Central memory CD4-positive, alpha-beta T cell (primary cell): ENCODE results near the gene KCNAB3.

Experiments used
- DNase-seq: peaks from one replicate; pipeline ENCODE4 v3.0.0; 2022

Gene KCNAB3

GRCh38 chr17:7897090-7897489 lies 32.6 kb downstream of the KCNAB3 start:
- DNase-seq, result no peak

DNA sequence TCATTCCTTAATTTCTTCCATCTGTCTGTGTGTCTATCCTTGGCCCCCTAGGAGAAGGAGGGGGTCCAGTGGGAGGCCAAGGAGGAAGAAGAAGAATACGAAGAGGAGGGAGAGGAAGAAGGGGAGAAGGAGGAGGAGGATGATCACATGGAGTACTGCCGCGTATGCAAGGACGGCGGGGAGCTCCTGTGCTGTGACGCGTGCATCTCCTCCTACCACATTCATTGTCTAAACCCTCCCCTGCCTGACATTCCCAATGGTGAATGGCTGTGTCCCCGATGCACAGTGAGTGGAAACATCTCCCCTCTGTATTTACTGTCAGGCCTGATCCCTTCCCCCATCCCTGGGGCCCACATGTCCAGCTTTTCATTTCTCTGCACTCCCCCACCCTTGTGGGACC lies 34.8 kb downstream of the KCNAB3 start:
- no peak for DNase-seq

GRCh38 chr17:7894226-7894625 lies 35.4 kb downstream of the KCNAB3 start:
- no peak for DNase-seq

- no peak for DNase-seq
Measured at GRCh38 chr17:7893187-7893880, 36.3 kb downstream of the KCNAB3 start.

DNA sequence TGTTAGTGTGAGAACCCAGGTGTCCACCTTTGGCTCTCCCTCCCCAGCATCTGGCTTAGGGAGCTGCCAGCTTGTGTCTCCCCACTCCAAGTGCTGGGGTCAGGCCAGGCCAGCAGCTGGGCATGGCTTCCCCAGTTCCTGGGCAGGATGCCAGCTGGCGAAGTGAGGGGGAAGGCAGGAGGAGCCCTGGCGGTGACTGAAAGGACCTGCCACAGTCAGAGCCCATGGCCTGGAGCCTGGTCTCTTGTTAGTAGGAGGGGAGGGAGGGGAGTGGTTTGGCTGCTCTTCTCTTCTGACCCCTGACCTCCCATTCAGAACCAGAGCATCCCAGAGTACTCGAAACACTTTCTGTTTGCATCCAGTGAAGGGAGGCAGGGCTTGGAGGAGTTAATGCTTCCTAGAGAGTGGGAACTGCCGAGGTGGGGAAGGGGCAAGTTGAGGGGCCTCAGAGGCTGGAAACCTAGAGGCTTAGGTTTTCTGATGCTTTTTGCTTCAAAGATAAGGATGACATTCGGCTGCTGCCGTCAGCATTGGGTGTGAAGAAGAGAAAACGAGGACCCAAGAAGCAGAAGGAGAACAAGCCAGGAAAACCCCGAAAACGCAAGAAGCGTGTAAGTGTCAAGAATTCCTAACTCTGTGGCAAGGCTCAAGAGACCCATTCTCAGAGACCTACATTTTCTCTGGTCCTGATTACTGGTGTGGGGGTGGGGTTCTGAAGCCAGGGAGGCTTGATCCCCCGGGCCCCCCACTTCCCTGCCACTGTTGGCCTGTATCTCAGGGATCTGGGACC lies 40.3 kb downstream of the KCNAB3 start:
- DNase-seq, result peak; percentile 3

DNA sequence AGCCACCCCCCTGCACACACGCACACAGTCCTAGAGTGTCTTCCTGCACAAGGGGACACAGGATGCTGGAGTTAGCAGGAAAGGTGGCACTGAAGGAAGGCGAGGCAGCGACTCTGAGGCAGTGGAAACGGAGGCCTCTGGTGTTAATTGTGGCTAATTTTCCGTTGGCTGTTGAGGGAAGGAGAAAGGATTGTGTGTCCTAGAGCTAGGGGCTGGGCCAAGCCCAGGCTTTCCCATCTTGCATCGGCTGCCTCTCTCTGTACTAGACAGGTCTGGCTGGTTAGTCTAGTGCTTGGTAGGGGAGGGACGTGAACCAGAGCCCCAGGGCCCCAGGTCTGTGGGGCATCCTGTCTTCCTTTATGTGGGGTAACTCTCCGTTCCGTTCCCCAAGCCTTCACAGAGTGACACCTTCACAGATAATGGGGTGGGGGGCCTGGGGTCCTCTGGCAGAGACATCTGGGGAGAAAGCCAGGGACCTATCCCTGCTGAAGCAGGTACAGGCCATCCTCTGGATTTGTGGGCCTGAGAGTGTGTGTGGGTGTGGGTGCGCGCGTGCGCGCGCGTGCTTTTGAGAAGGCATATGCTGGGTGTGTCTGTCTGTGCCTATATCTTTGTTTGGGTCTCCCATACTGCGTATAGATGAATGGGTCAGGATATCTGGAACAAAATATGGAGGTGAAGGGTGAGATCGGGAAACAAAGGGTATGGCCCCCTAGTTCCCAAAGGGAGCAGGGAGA lies 41.3 kb downstream of the KCNAB3 start, which contains the start of gene CHD3:
Gene CHD3 (plus strand): TSS at position 606 of the 737 bp plus-strand sequence. CDS start 212 bp downstream, outside the sequence.
- DNase-seq, result peak; percentile 50

GRCh38 chr17:7887482-7888183 lies 42.0 kb downstream of the KCNAB3 start:
- DNase-seq, result peak; percentile 91

DNA sequence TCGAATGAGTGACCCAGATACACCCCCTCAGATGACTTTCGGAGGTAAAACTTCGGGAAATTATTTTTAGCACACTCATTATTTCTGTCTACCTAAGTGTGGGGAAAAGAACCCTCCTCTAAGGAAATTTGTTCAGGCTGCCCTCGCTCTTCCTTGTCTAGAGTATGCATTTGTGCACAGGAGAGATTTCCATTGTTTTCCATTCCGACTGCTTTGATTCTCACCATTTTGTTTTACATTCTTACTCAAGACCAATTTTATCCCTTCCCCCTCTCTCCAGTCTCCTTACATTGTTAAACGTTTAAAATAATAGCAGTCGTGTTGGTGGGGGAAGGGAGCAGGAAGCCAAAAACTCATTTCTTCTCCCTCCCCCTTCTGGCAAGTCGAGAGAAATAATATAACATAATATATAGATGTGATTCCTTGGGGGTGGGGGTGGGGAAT lies 42.6 kb downstream of the KCNAB3 start:
- no peak for DNase-seq

- peak; percentile 71 for DNase-seq
Measured at GRCh38 chr17:7886227-7887037, 43.2 kb downstream of the KCNAB3 start.

GRCh38 chr17:7885367-7886226 lies 44.1 kb downstream of the KCNAB3 start:
- peak; percentile 38 for DNase-seq

DNA sequence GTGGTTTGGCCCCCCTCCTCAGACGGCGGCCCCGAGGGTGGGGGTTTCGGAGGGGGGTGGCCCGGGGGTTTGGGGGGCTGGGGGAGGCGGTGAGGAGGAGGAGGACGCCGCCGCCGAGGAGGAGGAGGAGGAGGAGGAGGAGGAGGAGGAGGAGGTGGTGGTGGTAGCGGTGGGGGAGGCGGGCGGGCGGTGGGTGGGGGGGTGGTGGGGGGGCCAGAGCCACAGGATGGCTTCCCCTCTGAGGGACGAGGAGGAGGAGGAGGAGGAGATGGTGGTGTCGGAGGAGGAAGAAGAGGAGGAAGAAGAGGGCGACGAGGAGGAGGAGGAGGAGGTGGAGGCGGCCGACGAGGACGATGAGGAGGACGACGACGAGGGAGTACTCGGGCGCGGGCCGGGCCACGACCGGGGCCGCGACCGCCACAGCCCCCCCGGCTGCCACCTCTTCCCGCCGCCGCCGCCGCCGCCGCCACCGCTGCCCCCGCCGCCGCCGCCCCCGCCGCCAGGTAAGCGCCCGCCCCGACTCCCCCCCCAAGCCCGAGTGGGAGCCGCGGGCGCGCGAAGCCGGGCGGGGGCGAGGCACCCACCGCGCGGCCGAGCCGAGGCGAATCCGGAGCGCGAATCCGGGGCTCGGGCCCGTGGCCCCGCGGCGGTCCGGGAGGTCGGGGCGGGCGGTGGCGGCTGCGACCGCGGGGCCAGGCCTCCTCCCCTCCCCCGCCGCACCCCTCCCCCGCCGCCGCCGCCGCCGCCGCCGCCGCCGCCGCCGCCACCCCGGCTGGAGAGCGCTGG lies 44.9 kb downstream of the KCNAB3 start:
- DNase-seq, result peak; percentile 31

- peak; percentile 42 for DNase-seq
Measured at GRCh38 chr17:7883781-7884386, 45.8 kb downstream of the KCNAB3 start.

DNA sequence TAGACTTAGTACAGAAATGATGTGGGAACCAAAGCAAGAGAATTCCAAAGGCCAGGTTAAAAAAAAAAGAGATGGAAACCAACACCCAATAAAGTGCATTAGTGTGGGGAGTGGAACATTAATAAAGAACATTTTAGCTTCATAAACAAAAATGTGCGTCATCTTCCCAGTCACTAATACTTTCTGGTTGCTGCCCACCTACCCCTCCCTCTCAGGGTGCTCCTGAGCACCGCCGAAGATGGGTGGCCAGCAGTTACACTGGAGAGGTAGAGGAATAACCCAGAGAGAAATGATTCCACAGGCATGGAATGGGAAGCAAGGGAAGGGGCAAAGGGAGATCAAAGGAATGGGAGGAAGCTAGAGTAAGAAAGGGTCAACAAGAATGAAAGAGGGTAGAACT lies 47.0 kb downstream of the KCNAB3 start:
- DNase-seq, result no peak

DNA sequence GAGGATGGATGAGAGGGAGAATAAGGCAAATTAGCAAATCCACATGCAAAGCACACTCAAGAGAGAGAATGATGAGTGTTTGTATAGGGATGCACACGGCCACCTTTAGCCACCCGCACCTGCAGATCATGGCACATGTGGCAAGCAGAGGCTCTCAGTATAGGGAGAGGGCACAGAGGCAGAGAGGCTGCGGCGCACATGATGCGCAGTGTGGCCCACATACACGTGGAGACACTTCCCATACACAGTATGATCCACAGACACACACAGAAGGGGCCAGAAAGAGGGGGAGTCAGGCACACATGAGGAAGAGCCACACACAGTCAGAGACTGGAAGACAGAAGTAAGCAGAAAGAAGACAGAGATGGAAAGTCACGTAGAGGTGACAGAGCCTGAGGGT lies 47.6 kb downstream of the KCNAB3 start:
- DNase-seq, result no peak

DNA sequence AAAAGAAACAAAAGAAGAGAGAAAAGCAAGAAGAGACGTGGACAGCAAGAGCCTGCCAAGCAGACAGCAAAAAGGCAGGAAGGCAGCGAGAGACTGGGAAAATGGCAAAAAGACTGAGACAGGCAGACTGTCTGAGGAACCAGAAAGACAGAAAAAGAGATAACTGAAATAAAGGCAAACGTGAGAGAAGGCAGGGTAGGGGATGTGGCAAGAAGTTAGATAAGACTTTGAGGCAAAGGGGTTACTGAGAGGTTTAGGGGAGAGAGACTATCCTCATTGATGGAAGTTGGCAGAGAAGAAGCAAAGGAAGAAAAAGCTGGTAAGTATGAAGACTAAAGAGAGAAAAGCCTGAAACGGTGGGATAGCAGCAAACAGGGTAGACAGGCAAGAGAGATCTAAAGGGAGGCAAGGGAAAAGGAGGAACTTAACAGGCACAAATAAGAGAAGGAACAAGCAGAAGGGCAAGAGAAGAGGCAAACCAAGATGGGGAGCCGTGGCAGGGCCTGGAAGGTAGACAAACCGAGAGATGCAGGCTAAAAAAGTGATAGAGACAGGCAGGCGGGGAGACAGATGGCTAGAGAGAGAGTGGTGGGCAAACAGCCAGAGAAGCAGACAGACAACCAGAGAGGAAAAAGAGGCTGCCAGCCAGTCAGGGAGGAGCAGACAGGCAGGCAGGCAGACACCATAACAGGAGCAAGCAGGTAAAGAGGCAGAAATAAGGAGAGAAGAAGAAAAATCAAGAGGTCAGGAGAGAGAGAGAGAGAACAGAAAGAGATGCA lies 48.2 kb downstream of the KCNAB3 start:
- no peak for DNase-seq

DNA sequence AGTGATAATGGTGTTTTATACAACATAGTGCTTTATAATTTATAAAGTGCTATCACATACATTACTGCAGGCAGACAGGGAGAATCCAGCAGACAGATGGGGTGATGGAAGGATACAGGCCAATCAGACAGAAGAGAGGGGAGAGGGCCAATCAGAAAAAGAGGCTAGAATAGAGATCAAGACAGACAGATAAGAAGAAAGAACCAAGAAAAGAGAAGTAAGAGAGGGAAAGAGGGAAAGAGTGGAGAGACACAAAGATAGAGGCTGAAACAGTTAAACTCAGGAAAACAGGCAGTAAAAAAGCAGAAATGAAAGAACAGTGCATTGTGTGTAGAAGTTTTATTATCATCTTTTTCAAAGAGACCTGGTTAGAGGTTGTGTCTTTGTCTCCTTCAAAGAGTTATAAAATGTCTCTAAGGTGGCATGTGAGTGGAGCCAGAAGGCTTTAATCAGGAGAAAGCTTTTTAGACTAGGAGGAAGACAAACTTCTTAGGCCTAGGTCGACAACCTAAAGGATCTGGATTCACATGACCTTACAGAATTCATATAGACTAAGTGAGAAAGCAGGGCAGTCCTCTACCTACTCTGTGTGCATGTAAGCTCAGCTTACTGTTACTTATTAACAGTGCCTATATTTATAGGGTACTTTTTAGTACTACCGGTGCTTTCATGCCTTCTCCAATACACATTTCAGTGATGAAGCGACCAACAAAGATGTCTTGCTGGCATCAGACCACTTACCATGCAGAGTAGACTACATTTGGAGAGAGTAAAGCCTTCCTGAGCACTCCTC lies 49.4 kb downstream of the KCNAB3 start:
- no peak for DNase-seq

GRCh38 chr17:7878234-7878633 lies 51.4 kb downstream of the KCNAB3 start:
- DNase-seq, result no peak
